GM21737 (cell line): Measurements from ENCODE around the gene GSTT4.
"Not testable (repeated sequence)": the region's sequence is repeated elsewhere in the genome, so short reads cannot be mapped to it uniquely, and the experiment has no call there.

Source experiments
- ATAC-seq: cut with Tn5 transposase; IDR thresholded peaks from one replicate; pipeline ENCODE4 v1.9.1; 2021; ENCODE audit warnings: mild to moderate bottlenecking, moderate library complexity; ENCODE audit not compliant: unreplicated experiment

GSTT4 gene

DNA sequence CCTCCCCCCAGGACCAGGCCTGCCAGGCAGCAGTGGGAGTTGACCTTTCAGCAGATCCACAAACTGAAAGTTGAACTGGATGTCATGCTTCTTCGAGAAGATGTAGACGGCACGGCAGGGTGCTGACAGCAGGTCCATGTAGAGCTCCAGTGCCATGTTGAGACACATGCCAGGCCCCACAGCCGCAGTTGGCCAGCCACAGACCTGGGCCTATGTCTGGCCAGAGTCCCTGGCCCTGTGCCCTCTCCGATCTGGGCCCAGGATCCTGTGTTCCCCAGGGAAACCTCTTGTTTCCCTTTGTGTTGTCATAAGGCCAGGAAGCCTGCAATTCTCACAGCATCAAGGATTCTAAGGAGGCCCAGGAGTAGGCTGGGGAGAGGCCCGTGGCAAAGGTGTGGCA, at the start of gene GSTT4:
Gene GSTT4, minus strand, starts transcription at position 253 of the 400 bp plus-strand sequence. Its CDS starts 97 bp downstream, at position 156.
- ATAC-seq = no peak

DNA sequence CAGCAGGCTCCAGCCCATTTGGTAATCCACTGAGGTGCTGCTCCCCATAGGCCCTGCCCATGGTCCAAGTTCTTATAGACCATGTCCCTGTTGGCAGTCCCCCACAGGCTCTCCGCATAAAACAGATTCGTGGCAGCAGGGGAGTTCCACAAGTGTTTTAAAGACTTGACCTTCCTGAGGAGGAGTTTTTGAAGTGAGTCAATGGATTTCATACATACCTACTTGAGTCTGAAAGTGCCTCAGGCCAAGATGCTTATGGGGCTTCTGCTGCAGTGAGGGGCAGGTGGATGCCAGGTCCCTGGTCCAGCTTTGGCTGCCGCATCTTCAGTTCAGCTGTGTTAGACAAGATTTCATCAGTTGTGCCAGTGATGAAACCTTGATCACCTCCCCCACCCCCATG, 49.1 kb upstream of the GSTT4 start:
- no peak for ATAC-seq

GRCh38 chr22:24053481-24054226, 48.4 kb upstream of the GSTT4 start:
- ATAC-seq = no peak

GRCh38 chr22:24051568-24051967, 46.3 kb upstream of the GSTT4 start:
- no peak for ATAC-seq

DNA sequence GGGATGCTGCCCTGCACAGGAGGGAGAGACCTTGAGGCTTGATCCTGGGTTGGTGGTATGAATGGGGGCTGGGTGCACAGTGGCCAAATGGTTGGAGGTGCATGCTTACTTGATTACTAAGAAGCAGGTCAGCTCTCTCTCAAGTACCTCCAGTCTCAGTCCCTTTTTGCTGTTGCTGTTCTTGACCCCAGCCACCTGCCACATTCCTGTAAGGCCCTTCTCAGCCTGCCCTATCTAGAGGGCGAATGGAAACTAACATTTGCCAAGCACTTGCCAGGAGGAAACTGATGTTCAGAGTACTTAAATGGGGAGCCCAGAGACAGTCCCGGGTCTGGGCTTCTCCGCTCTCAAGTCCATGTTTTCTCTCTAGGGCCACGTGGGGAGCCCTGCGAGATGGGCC, 45.8 kb upstream of the GSTT4 start:
- no peak for ATAC-seq

DNA sequence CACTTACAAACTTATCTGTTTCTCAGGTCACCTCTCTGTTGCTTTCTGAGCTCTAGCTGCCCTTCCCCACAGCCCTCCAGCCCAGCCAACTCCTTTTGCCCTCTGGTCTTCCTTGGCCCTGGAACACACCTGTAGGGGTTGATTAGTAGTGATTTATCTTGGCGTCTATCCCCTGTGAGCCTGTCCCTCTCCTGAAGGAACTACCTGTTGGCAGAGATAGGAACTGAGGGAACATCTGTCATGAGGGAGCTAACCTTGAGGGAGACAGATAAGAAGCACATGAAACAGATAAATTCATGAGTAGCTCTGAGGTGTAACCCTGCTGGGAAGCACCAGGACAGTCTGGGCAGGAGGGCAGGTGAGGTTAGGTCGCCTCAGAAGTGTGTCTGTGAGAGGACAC, 44.7 kb upstream of the GSTT4 start:
- ATAC-seq = no peak

DNA sequence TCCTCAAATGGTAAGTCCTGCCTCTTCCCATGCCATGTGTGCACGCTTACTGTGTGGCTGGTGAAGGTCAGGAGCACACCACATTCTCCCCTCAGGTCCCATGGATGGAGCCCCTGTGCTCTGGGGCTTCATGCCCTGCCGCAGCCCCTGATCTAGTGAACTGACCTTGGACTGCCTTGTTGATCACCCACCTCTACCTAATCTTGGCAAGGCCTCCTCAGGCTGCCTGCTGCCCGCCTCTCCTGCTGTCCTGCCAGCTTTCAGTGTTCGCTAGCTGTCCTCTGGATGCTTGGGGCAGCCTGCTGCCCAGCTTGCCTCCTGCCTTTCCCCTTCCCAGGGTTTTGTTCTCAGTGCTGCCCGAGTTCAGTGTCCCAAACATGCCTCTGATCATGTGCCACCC, 44.0 kb upstream of the GSTT4 start:
- no peak for ATAC-seq

DNA sequence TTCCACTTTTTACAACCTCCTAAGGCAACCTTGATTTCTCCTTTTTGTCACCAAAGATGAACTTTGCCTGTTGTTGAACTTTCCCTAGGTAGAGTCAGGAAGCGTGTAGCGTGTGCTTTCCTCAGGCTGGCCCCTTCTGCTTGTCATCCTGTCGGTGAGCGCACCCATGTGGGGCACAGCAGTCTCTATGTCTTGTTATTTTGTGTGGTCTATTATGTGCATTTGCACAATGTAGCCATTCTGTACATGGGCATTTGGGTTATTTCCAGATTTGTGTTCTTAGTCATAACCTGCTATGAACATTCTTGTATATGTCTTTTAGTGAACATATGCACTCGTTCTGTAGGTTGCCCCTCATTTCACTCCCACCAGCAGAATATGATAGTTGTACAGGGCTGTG, 40.8 kb upstream of the GSTT4 start:
- ATAC-seq = no peak

- ATAC-seq = no peak
These were observed 38.7 kb upstream of the GSTT4 start for GRCh38 chr22:24043958-24044357.

- ATAC-seq = not testable (repeated sequence)
These were observed 38.2 kb upstream of the GSTT4 start for GRCh38 chr22:24043465-24043864.

DNA sequence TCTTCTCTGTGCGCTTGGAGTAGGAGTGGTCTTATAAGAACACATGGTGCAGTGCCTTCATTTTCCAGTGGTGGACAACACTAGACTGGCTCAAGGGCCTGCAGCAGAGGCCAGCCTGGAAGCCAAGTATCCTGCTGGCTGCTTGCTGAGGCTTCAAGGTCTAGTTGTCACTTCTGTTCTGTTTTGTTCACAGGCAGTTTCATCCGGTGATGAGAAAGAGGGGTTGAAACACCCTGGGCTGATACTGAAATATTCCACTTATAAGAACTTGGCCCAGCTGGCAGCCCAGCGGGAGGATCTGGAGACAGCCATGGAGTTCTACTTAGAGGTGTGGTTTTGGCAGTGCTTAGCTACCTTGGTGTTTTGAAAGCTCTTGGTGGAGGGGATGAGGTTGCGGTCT, 35.7 kb upstream of the GSTT4 start:
- no peak for ATAC-seq

- no peak for ATAC-seq
These were observed 33.8 kb upstream of the GSTT4 start for GRCh38 chr22:24039046-24039445.

GRCh38 chr22:24037851-24038765, 32.9 kb upstream of the GSTT4 start:
- no peak for ATAC-seq

DNA sequence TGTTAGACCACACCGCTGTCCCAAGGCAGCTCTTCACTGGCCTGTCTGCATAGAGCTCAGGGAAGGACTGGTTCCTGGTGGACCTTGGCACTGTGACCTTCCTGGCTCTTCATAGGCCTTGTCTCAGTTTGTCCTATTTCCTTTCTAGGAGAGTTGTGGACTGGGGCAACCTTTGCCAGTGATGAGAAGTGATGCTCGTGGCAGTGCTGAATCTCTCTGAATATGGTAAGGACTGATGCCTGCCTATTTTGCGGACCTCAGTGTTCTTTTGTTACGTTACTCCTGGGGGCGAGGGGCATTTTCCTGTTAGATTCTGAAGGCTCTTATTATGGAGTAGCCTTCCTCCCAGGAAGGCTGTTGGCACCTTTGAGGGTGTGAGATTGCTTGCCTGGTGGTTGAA, 30.0 kb upstream of the GSTT4 start:
- ATAC-seq = no peak

DNA sequence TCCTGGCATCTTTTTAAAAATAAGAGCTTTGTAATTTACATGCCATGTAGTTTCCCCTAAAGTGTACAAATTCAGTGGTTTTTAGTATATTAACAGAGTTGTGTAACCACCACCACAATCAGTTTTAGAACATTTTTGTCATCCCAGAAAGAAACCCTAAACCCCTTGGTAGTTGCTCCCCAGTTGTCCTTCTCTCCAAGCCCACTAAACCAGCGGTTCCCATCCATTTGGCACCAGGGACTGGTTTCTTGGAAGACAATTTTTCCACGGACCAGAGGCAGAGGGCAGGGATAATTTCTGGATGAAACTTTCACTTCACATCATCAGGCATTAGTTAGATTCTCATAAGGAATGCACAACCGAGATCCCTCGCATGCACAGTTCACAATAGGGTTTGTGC, 28.5 kb upstream of the GSTT4 start:
- no peak for ATAC-seq

- ATAC-seq = no peak
These were observed 25.0 kb upstream of the GSTT4 start for GRCh38 chr22:24030186-24030702.

DNA sequence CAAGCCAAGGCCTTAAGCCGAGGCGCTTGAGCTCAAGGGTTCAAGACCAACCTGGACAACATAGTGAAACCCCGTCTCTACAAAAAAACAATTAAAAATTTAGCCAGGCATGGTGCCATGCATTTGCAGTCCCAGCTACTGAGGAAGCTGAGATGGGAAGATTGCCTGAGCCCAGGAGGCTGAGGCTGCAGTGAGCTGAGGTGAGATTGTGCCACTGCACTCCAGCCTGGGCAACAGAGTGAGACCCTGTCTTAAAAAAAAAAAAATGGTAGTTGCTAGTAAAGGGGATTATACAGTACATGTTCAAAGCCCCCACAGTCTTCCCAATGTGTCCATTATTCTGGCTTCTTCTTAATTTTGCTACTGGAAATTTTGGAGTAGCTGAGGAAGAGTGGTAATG, 24.1 kb upstream of the GSTT4 start:
- ATAC-seq = no peak

DNA sequence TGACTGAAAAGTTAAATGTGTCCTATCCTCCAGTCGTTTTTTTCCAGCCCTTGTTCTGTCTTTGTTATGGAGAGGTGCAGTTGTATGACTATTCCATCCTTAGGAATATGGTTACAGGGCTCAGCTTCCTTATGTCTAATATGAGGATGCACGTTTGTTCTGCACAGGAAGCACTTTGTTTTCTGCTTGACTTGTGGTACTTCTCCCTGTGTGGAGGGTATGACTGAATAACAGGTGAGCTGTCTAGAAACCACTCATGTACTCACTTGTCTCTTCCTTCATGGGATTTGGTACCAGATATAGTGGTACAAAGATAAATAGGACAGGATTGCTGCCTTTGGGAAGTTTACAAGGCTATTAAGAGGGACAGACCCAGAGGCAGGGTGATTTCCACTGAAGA, 23.3 kb upstream of the GSTT4 start:
- no peak for ATAC-seq

GRCh38 chr22:24027991-24028390, 22.7 kb upstream of the GSTT4 start:
- ATAC-seq = no peak

DNA sequence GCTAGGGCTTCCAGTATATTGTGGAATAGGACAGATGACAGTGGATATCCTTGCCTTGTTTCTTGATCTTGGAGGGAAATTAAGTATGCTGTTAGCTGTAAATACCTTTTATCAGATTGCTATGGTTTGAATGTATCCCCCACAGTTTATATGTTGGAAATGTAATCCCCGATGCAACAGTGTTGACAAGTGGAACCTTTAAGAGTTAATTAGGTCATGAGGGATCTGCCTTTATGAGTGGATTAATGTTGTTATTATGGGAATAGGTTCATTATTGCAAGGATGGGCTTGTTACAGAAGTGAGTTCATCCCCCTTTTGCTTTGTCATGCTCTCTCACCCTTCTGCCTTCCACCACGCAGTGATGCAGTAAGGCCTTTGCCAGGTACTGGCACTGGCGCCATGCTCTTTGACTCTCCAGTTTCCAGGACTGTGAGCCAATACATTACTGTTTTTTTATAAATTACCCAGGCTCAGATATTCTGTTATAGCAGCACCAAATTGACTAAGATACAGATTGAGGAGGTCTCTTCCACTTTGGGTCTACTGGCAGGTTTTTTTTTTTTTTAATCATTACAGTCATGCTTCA, 22.2 kb upstream of the GSTT4 start:
- no peak for ATAC-seq

DNA sequence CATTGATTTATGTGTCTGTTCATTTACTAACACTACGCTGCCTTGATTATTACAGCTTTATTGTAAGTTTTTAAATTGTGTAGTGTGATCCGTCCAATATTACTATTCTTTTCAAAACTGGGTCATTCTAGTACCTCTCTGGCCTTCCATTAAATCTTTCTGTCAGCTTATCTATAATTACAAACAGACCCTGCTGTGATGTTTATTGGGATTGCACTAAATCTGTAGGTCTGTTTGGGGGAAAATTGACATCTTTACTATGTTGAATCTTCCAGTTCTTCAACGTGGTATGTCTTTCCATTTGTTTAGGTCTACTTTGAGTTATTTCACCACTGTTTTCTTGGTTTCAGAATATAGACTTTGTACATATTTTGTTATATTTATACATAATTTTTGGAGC, 21.5 kb upstream of the GSTT4 start:
- ATAC-seq = no peak

- no peak for ATAC-seq
These were observed 20.8 kb upstream of the GSTT4 start for GRCh38 chr22:24026056-24026455.
